GM12891 (cell line): ENCODE measurements around the gene PPP1R13L.

Experiments used
- POLR2A ChIP-seq: IDR thresholded peaks from 2 replicates; pipeline ENCODE4 v1.6.1; 2011; ENCODE audit warnings: low read depth, low read length, control low read depth
- TAF1 ChIP-seq: IDR thresholded peaks from 2 replicates; pipeline ENCODE4 v1.6.1; 2011; ENCODE audit warnings: low read depth, low read length, control low read depth

DNA sequence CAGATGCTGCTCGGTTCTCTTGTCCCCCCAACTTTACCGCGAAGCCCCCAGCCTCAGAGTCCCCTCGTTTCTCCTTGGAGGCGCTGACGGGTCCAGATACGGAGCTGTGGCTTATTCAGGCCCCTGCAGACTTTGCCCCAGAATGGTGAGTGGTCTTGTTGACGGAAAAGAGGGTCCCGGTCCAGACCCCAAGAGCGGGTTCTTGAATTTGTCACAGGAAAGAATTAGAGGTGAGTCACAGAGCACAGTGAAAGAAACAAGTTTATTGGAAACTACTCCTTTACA is 2.2 kb upstream of the PPP1R13L start:
- no peak for TF ChIP-seq POLR2A
- no peak for TF ChIP-seq TAF1
